HEK293 (cell line): ENCODE data around the gene ALMS1.
A peak's percentile ranks its signal among the peaks of the same experiment; 100 is the strongest.

Source experiments
- CTCF ChIA-PET: fragments of 350-600 bp; formaldehyde crosslinking; extraction: SDS; loops from one replicate; lab custom pipeline; 2021; ENCODE audit warnings: antibody characterized with exemption; lab: Yijun Ruan, JAX
- POLR2A ChIA-PET: fragments of 300-600 bp; formaldehyde crosslinking; extraction: SDS; loops from one replicate; lab custom pipeline; 2020; ENCODE audit warnings: antibody characterized with exemption, inconsistent platforms; lab: Yijun Ruan, JAX
- H3K27ac ChIP-seq: fragments of 200-500 bp; sonication (Bioruptor generic); 2 replicates; pipeline ENCODE4 v1.5.1; 2014; ENCODE audit warnings: low read depth, low read length, control low read depth, inconsistent platforms; ENCODE audit errors: extremely low read depth
- H3K36me3 ChIP-seq, 2 experiments: fragments of 200-500 bp in 1 of 2; sonication (Bioruptor generic) in 1 of 2; 1 replicate in 1 of 2; 2 replicates in 1 of 2; pipeline ENCODE4 v1.5.1; 2014 to 2017; ENCODE audit warnings: inconsistent platforms in 2 of 2, low read length in 2 of 2; ENCODE audit not compliant: control insufficient read depth in 2 of 2, insufficient read depth in 1 of 2
- H3K4me1 ChIP-seq: fragments of 200-500 bp; sonication (Bioruptor generic); 2 replicates; pipeline ENCODE4 v1.5.1; 2014; ENCODE audit warnings: mild to moderate bottlenecking, low read length, inconsistent platforms; ENCODE audit not compliant: control insufficient read depth, insufficient read depth
- H3K4me3 ChIP-seq: 2 replicates; pipeline ENCODE4 v1.5.1; 2011; ENCODE audit warnings: low read depth, mild to moderate bottlenecking, control low read depth, low read length, moderate library complexity
- H3K9me3 ChIP-seq: fragments of 200-500 bp; sonication (Bioruptor generic); 2 replicates; pipeline ENCODE4 v1.5.1; 2014; ENCODE audit warnings: low read depth, low read length, inconsistent platforms; ENCODE audit not compliant: control insufficient read depth, insufficient read depth
- HOXC10 ChIP-seq: sonication (generic); formaldehyde crosslinking; IDR thresholded peaks from 2 replicates; pipeline ENCODE4 v1.8.1; 2023; ENCODE audit warnings: mild to moderate bottlenecking, missing genetic modification reagents
- IKZF3 ChIP-seq: fragments of 450-650 bp; IDR thresholded peaks from 2 replicates; pipeline ENCODE4 v1.5.0; 2018; ENCODE audit warnings: missing biosample characterization, mild to moderate bottlenecking, missing genetic modification characterization, moderate library complexity
- KLF16 ChIP-seq: fragments of 450-650 bp; formaldehyde crosslinking; IDR thresholded peaks from 2 replicates; pipeline ENCODE4 v1.5.1; 2017; ENCODE audit warnings: missing biosample characterization, missing genetic modification characterization
- PRDM1 ChIP-seq: fragments of 450-650 bp; formaldehyde crosslinking; IDR thresholded peaks from 2 replicates; pipeline ENCODE4; 2016; ENCODE audit warnings: missing biosample characterization, missing genetic modification characterization
- RBAK ChIP-seq: fragments of 450-650 bp; formaldehyde crosslinking; IDR thresholded peaks from 2 replicates; pipeline ENCODE4 v1.5.1; 2016; ENCODE audit warnings: missing biosample characterization, missing genetic modification characterization
- REPIN1 ChIP-seq: fragments of 450-650 bp; formaldehyde crosslinking; IDR thresholded peaks from 2 replicates; pipeline ENCODE4 v1.5.1; 2017; ENCODE audit warnings: missing biosample characterization, missing genetic modification characterization, low read depth
- TCF7L2 ChIP-seq: IDR thresholded peaks from 2 replicates; pipeline ENCODE4 v1.6.1; 2011; ENCODE audit warnings: low read depth, mild to moderate bottlenecking, inconsistent platforms, low read length, moderate library complexity, borderline replicate concordance
- ZBTB10 ChIP-seq: fragments of 450-650 bp; formaldehyde crosslinking; IDR thresholded peaks from 2 replicates; pipeline ENCODE4 v1.5.1; 2016; ENCODE audit warnings: missing biosample characterization, missing genetic modification characterization
- ZBTB17 ChIP-seq: fragments of 450-650 bp; formaldehyde crosslinking; IDR thresholded peaks from 2 replicates; pipeline ENCODE4 v1.5.1; 2016; ENCODE audit warnings: missing biosample characterization, missing genetic modification characterization
- ZEB2 ChIP-seq: fragments of 450-650 bp; formaldehyde crosslinking; IDR thresholded peaks from 2 replicates; pipeline ENCODE4 v1.5.1; 2016; ENCODE audit warnings: missing biosample characterization, missing genetic modification characterization
- ZFP3 ChIP-seq: fragments of 450-650 bp; formaldehyde crosslinking; IDR thresholded peaks from 2 replicates; pipeline ENCODE4 v1.5.1; 2016; ENCODE audit warnings: low read depth, missing biosample characterization, missing genetic modification characterization
- ZFP37 ChIP-seq: fragments of 450-650 bp; formaldehyde crosslinking; IDR thresholded peaks from 2 replicates; pipeline ENCODE4 v1.5.1; 2016; ENCODE audit warnings: missing biosample characterization, missing genetic modification characterization
- ZIC2 ChIP-seq: fragments of 450-650 bp; formaldehyde crosslinking; IDR thresholded peaks from 2 replicates; pipeline ENCODE4 v1.5.1; 2016; ENCODE audit warnings: missing biosample characterization, missing genetic modification characterization
- ZNF10 ChIP-seq: fragments of 450-650 bp; formaldehyde crosslinking; IDR thresholded peaks from 2 replicates; pipeline ENCODE4 v1.5.1; 2017; ENCODE audit warnings: missing biosample characterization, missing genetic modification characterization
- ZNF146 ChIP-seq: fragments of 450-650 bp; formaldehyde crosslinking; IDR thresholded peaks from 2 replicates; pipeline ENCODE4 v1.5.1; 2016; ENCODE audit warnings: missing biosample characterization, missing genetic modification characterization
- ZNF335 ChIP-seq: fragments of 450-650 bp; formaldehyde crosslinking; conservative IDR thresholded peaks from 2 replicates; pipeline ENCODE4 v1.5.1; 2016; ENCODE audit warnings: missing biosample characterization, missing genetic modification characterization
- ZNF366 ChIP-seq: fragments of 450-650 bp; formaldehyde crosslinking; conservative IDR thresholded peaks from 2 replicates; pipeline ENCODE4 v1.5.1; 2016; ENCODE audit warnings: missing biosample characterization, missing genetic modification characterization
- ZNF391 ChIP-seq: fragments of 450-650 bp; formaldehyde crosslinking; IDR thresholded peaks from 2 replicates; pipeline ENCODE4 v1.5.1; 2016; ENCODE audit warnings: low read depth, missing biosample characterization, missing genetic modification characterization, borderline replicate concordance
- ZNF394 ChIP-seq: fragments of 450-650 bp; formaldehyde crosslinking; IDR thresholded peaks from 2 replicates; pipeline ENCODE4 v1.5.1; 2016; ENCODE audit warnings: missing biosample characterization, missing genetic modification characterization, mild to moderate bottlenecking, moderate library complexity, borderline replicate concordance
- ZNF404 ChIP-seq: fragments of 450-650 bp; formaldehyde crosslinking; IDR thresholded peaks from 2 replicates; pipeline ENCODE4 v1.5.1; 2017; ENCODE audit warnings: missing biosample characterization, missing genetic modification characterization
- ZNF416 ChIP-seq: fragments of 450-650 bp; formaldehyde crosslinking; IDR thresholded peaks from 2 replicates; pipeline ENCODE4 v1.5.1; 2016; ENCODE audit warnings: missing biosample characterization, missing genetic modification characterization
- ZNF548 ChIP-seq: fragments of 450-650 bp; formaldehyde crosslinking; IDR thresholded peaks from 2 replicates; pipeline ENCODE4 v1.5.1; 2016; ENCODE audit warnings: missing biosample characterization, missing genetic modification characterization
- ZNF658 ChIP-seq: fragments of 450-650 bp; formaldehyde crosslinking; IDR thresholded peaks from 2 replicates; pipeline ENCODE4; 2016; ENCODE audit warnings: missing biosample characterization, missing genetic modification characterization
- ZNF707 ChIP-seq: fragments of 450-650 bp; formaldehyde crosslinking; IDR thresholded peaks from 2 replicates; pipeline ENCODE4 v1.5.1; 2016; ENCODE audit warnings: missing biosample characterization, missing genetic modification characterization
- ZNF776 ChIP-seq: fragments of 450-650 bp; formaldehyde crosslinking; IDR thresholded peaks from 2 replicates; pipeline ENCODE4 v1.5.0; 2017; ENCODE audit warnings: missing biosample characterization, missing genetic modification characterization, borderline replicate concordance
- ZSCAN18 ChIP-seq: fragments of 450-650 bp; formaldehyde crosslinking; IDR thresholded peaks from 2 replicates; pipeline ENCODE4 v1.5.1; 2016; ENCODE audit warnings: missing biosample characterization, missing genetic modification characterization
- ZSCAN30 ChIP-seq: fragments of 450-650 bp; IDR thresholded peaks from 2 replicates; pipeline ENCODE4 v1.5.1; 2018; ENCODE audit warnings: missing biosample characterization, mild to moderate bottlenecking, missing genetic modification characterization, moderate library complexity

The ALMS1 gene

DNA sequence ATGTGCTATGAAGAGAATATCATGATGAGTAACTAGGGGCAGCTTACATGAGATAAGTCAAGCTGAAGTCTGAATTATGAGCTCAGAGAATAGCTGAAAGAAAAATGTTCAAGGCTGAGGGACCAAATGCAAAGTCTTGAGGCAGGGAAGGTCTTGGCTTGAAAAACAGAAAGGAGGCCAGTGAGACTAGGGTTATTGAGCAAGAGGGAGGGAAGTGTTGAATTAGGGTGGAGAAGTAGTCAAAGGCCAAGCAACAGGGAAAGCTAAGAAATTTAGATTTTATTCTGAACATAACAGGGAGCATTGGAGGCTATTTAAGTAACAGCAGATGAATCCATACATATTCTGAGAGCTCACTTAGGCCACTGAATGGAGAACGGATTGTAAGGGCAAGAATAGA lies 11.4 kb upstream of the ALMS1 start (continued):
- TF ChIP-seq ZNF658 (tag by site-specific recombination): no peak
- TF ChIP-seq KLF16: no peak
- TF ChIP-seq ZNF707: no peak
- no peak for TF ChIP-seq ZNF404
- no peak for TF ChIP-seq ZSCAN18 (tag by site-specific recombination)
- TF ChIP-seq ZNF366 (tag by site-specific recombination): no peak
- TF ChIP-seq ZNF776 (tag by site-specific recombination): no peak
- TF ChIP-seq ZEB2 (tag by site-specific recombination): no peak

DNA sequence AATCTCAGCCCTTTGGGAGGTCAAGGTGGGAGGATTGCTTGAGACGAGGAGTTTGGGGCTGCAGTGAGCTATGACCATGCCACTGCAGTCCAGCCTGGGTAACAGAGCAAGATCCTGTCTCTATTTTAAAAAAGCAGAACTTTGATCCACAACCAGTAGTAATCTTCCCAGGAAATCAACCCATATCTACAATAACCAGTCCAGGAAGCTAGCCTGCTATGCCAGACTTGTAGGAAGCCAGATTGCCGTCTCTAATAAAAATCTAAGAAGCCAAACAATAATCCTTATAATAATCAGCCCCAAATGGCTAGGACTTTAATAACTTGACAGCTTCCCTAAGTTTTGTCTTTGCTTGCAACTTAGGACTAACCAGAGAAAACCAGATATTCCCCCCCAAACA lies 9.0 kb upstream of the ALMS1 start:
- Histone ChIP-seq H3K9me3 (no peaks in the 10 kb centered on the region), H3K36me3 (no peaks in the 10 kb centered on the region), H3K27ac (no peak overlapping the region), H3K4me1 (no peaks in the 10 kb centered on the region)
- ChIA-PET CTCF (no interaction called here), POLR2A (no interaction called here)
- TF ChIP-seq TCF7L2 (no peak), ZNF548 (tag by site-specific recombination) (no peak), ZBTB10 (no peak), ZIC2 (tag by site-specific recombination) (no peak), ZFP37 (no peak), ZNF10 (tag by site-specific recombination) (no peak), ZNF335 (tag by site-specific recombination) (no peak), ZNF391 (no peak), ZNF146 (tag by site-specific recombination) (no peak), ZSCAN30 (tag by site-specific recombination) (no peak), ZNF416 (no peak), ZFP3 (tag by site-specific recombination) (no peak), ZBTB17 (no peak), IKZF3 (tag by site-specific recombination) (no peak), ZNF707 (no peak), RBAK (no peak), REPIN1 (tag by site-specific recombination) (no peak)
- TF ChIP-seq, all 188 proteins: peak for 0
- no peak overlapping the region for H3K4me3 ChIP-seq

GRCh38 chr2:73383036-73383435 lies 2.6 kb upstream of the ALMS1 start:
- Histone ChIP-seq H3K9me3 (no peaks in the 10 kb centered on the region), H3K27ac (no peak overlapping the region), H3K36me3 (no peaks in the 10 kb centered on the region), H3K4me1 (no peaks in the 10 kb centered on the region; the same call in 1 of the 2 replicates), H3K4me3 (no peak overlapping the region)
- TF ChIP-seq ZNF658 (tag by site-specific recombination) (no peak), ZNF394 (tag by site-specific recombination) (no peak), HOXC10 (no peak), PRDM1 (tag by site-specific recombination) (peak; percentile 99)
- CTCF ChIA-PET: no interaction called here
- POLR2A ChIA-PET: no interaction called here
